Esophagus squamous epithelium (tissue), 4 donors: Measurements from ENCODE around the gene GOLGA8N.
A peak's percentile ranks its signal among the peaks of the same experiment; 100 is the strongest.

ENCODE experiments used
- CTCF ChIP-seq, 6 experiments: fragments of 450-650 bp in 4 of 6; fragments of 200-600 bp in 2 of 6; sonication (generic) in 2 of 6; IDR thresholded peaks; one replicate each; pipeline ENCODE4 v1.5.1; 2016 to 2019; ENCODE audit warnings: antibody characterized with exemption in 6 of 6, mild to moderate bottlenecking in 4 of 6, moderate library complexity in 4 of 6
- POLR2A ChIP-seq, 4 donors: fragments of 450-650 bp; IDR thresholded peaks; one replicate each; pipeline ENCODE4 v1.6.1; 2017; ENCODE audit warnings: antibody characterized with exemption in 4 of 4, mild to moderate bottlenecking in 4 of 4, moderate library complexity in 3 of 4

- TF ChIP-seq POLR2A (IDR thresholded peaks at IDR 0.05) = no peak
- TF ChIP-seq CTCF (IDR thresholded peaks at IDR 0.05) = peak; percentile 47 to 92 (median 85)
These were observed 58.1 kb downstream of the GOLGA8N start for GRCh38 chr15:32651229-32651837.
